ENCODE measurements around the gene FOXK2. TPM values are rescaled to one million over a fixed set of nuclear protein-coding genes. Genes with fewer than 3 reads are reported as not detected.

Gene FOXK2
- total and polyA plus RNA-seq, 2 of the 8 experiments (the other 6 are each of a cell fraction or from before 2014, with no cell fraction given), result 34.7 to 64.9 TPM

DNA sequence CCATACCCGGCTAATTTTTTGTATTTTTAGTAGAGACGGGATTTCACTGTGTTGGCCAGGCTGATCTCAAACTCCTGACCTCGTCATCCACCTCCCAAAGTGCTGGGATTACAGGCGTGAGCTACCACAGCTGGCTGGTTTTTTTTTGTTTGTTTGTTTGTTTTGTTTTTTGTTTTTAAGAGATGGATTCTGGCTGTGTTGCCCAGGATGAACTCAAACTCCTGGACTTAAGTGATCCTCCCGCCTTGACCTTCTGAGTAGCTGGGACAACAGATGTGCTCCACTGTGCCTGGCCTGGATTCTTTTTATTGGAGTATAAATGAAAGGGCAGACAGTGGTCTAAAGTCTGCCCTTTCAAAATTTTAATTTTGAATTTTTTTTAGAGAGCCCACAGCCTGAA is 44.7 kb downstream of the FOXK2 start (continued):
- TF ChIP-seq, protein P1, sequence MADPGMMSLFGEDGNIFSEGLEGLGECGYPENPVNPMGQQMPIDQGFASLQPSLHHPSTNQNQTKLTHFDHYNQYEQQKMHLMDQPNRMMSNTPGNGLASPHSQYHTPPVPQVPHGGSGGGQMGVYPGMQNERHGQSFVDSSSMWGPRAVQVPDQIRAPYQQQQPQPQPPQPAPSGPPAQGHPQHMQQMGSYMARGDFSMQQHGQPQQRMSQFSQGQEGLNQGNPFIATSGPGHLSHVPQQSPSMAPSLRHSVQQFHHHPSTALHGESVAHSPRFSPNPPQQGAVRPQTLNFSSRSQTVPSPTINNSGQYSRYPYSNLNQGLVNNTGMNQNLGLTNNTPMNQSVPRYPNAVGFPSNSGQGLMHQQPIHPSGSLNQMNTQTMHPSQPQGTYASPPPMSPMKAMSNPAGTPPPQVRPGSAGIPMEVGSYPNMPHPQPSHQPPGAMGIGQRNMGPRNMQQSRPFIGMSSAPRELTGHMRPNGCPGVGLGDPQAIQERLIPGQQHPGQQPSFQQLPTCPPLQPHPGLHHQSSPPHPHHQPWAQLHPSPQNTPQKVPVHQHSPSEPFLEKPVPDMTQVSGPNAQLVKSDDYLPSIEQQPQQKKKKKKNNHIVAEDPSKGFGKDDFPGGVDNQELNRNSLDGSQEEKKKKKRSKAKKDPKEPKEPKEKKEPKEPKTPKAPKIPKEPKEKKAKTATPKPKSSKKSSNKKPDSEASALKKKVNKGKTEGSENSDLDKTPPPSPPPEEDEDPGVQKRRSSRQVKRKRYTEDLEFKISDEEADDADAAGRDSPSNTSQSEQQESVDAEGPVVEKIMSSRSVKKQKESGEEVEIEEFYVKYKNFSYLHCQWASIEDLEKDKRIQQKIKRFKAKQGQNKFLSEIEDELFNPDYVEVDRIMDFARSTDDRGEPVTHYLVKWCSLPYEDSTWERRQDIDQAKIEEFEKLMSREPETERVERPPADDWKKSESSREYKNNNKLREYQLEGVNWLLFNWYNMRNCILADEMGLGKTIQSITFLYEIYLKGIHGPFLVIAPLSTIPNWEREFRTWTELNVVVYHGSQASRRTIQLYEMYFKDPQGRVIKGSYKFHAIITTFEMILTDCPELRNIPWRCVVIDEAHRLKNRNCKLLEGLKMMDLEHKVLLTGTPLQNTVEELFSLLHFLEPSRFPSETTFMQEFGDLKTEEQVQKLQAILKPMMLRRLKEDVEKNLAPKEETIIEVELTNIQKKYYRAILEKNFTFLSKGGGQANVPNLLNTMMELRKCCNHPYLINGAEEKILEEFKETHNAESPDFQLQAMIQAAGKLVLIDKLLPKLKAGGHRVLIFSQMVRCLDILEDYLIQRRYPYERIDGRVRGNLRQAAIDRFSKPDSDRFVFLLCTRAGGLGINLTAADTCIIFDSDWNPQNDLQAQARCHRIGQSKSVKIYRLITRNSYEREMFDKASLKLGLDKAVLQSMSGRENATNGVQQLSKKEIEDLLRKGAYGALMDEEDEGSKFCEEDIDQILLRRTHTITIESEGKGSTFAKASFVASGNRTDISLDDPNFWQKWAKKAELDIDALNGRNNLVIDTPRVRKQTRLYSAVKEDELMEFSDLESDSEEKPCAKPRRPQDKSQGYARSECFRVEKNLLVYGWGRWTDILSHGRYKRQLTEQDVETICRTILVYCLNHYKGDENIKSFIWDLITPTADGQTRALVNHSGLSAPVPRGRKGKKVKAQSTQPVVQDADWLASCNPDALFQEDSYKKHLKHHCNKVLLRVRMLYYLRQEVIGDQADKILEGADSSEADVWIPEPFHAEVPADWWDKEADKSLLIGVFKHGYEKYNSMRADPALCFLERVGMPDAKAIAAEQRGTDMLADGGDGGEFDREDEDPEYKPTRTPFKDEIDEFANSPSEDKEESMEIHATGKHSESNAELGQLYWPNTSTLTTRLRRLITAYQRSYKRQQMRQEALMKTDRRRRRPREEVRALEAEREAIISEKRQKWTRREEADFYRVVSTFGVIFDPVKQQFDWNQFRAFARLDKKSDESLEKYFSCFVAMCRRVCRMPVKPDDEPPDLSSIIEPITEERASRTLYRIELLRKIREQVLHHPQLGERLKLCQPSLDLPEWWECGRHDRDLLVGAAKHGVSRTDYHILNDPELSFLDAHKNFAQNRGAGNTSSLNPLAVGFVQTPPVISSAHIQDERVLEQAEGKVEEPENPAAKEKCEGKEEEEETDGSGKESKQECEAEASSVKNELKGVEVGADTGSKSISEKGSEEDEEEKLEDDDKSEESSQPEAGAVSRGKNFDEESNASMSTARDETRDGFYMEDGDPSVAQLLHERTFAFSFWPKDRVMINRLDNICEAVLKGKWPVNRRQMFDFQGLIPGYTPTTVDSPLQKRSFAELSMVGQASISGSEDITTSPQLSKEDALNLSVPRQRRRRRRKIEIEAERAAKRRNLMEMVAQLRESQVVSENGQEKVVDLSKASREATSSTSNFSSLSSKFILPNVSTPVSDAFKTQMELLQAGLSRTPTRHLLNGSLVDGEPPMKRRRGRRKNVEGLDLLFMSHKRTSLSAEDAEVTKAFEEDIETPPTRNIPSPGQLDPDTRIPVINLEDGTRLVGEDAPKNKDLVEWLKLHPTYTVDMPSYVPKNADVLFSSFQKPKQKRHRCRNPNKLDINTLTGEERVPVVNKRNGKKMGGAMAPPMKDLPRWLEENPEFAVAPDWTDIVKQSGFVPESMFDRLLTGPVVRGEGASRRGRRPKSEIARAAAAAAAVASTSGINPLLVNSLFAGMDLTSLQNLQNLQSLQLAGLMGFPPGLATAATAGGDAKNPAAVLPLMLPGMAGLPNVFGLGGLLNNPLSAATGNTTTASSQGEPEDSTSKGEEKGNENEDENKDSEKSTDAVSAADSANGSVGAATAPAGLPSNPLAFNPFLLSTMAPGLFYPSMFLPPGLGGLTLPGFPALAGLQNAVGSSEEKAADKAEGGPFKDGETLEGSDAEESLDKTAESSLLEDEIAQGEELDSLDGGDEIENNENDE (IDR thresholded peaks at IDR 0.05; ENCODE audit: insufficient replicate concordance, low read length), result no peak
- TF ChIP-seq NANOG (IDR thresholded peaks at IDR 0.05; ENCODE audit: insufficient read depth, low read depth, low read length, poor library complexity, severe bottlenecking) (no peak), SIRT6 (IDR thresholded peaks at IDR 0.05; ENCODE audit: low read length) (no peak), EP300 (IDR thresholded peaks at IDR 0.05; ENCODE audit: borderline replicate concordance in 1 of 2, low read depth in 2 of 2, low read length in 2 of 2) (no peak), HDAC6 (IDR thresholded peaks at IDR 0.05; ENCODE audit: low read depth, low read length) (no peak), CBX5 (IDR thresholded peaks at IDR 0.05; ENCODE audit: low read depth, low read length) (no peak), TAF1 (IDR thresholded peaks at IDR 0.05; ENCODE audit: low read depth, low read length) (no peak), ASH2L (IDR thresholded peaks at IDR 0.05; ENCODE audit: low read length) (no peak)
